ENCODE results near the gene NAALADL2. TPM values are rescaled to one million over a fixed set of nuclear protein-coding genes. Genes with fewer than 3 reads are reported as not detected.

The NAALADL2 gene
- total and polyA plus RNA-seq, 2 donors (not counting 1 experiment from before 2014, with no cell fraction given): not detected

GRCh38 chr3:175416600-175416999 is 557.5 kb downstream of the NAALADL2 start:
- H4K20me1 ChIP-seq (ENCODE audit: control insufficient read depth, insufficient read depth, low read length, poor library complexity, severe bottlenecking): no peaks in the 10 kb centered on the region
- no peaks in the 10 kb centered on the region for H3K79me2 ChIP-seq (ENCODE audit: control insufficient read depth, insufficient read depth, low read length)
- DNase-seq: no peak
- H3K36me3 ChIP-seq (replicated peaks in 1 of 2; ENCODE audit: control extremely low read depth in 1 of 2, control insufficient read depth in 1 of 2, extremely low read depth in 1 of 2, insufficient read depth in 2 of 2, low read length in 1 of 2): no peaks in the 10 kb centered on the region
- H3K27ac ChIP-seq (ENCODE audit: low read length in 2 of 2): no peak overlapping the region
- no peak overlapping the region for H3K9ac ChIP-seq (ENCODE audit: low read length)
- ATAC-seq (ENCODE audit: low read depth): no peak
- Mint-ChIP-seq H3K4me3 (no peak overlapping the region), H3K9me3 (ENCODE audit: insufficient read depth) (peaks cover 4% of the 10 kb centered on the region), H3K4me1 (no peaks in the 10 kb centered on the region), H3K27me3 (no peaks in the 10 kb centered on the region), H3K27ac (no peak overlapping the region)
- TF ChIP-seq EZH2 (IDR thresholded peaks at IDR 0.05; ENCODE audit: borderline replicate concordance, insufficient read depth, low read depth, low read length, poor library complexity, severe bottlenecking) (no peak), CTCF (IDR thresholded peaks at IDR 0.05) (no peak)
- no peaks in the 10 kb centered on the region for H3K27me3 ChIP-seq (replicated peaks in 1 of 4; ENCODE audit: control extremely low read depth in 1 of 4, control insufficient read depth in 3 of 4, insufficient read depth in 4 of 4, low read length in 3 of 4)
- WGBS (ENCODE audit: insufficient coverage): no CpG with 5 or more reads among the region's 2 CpGs
- H3K4me1 ChIP-seq (ENCODE audit: control insufficient read depth in 2 of 2, insufficient read depth in 2 of 2, low read length in 2 of 2): no peaks in the 10 kb centered on the region
- peaks cover 0 to 1% (median 0%) of the 10 kb centered on the region in 3 donors for H3K9me3 ChIP-seq (ENCODE audit: control extremely low read depth in 1 of 3, control insufficient read depth in 2 of 3, insufficient read depth in 1 of 3, low read length in 2 of 3)
- ChIA-PET CTCF (no interaction called here), POLR2A (no interaction called here)
- no peak overlapping the region for H3K4me3 ChIP-seq (ENCODE audit: control extremely low read depth in 1 of 5, extremely low read depth in 1 of 5, insufficient read depth in 1 of 5, low read depth in 2 of 5, low read length in 4 of 5)
- no peak overlapping the region for H2AFZ ChIP-seq (ENCODE audit: insufficient read depth, low read depth, low read length, poor library complexity, severe bottlenecking)
- intact Hi-C loops (cut with micrococcal nuclease): no loop called here
- no peak overlapping the region for H3K4me2 ChIP-seq (replicated peaks; ENCODE audit: low read depth, low read length, poor library complexity, severe bottlenecking)

- intact Hi-C loops (cut with micrococcal nuclease): no loop called here
- no CpG with 5 or more reads among the region's 1 CpG for WGBS (ENCODE audit: insufficient coverage)
These were observed 558.3 kb downstream of the NAALADL2 start for GRCh38 chr3:175417426-175417825.

More at GRCh38 chr3:175417426-175417825, 558.3 kb downstream of the NAALADL2 start:
- Histone ChIP-seq H4K20me1 (ENCODE audit: control insufficient read depth, insufficient read depth, low read length, poor library complexity, severe bottlenecking) (no peaks in the 10 kb centered on the region), H2AFZ (ENCODE audit: insufficient read depth, low read depth, low read length, poor library complexity, severe bottlenecking) (no peak overlapping the region), H3K27ac (ENCODE audit: low read length in 2 of 2) (no peak overlapping the region), H3K4me3 (ENCODE audit: control extremely low read depth in 1 of 5, extremely low read depth in 1 of 5, insufficient read depth in 1 of 5, low read depth in 2 of 5, low read length in 4 of 5) (no peak overlapping the region), H3K36me3 (replicated peaks in 1 of 2; ENCODE audit: control extremely low read depth in 1 of 2, control insufficient read depth in 1 of 2, extremely low read depth in 1 of 2, insufficient read depth in 2 of 2, low read length in 1 of 2) (no peaks in the 10 kb centered on the region), H3K4me1 (ENCODE audit: control insufficient read depth in 2 of 2, insufficient read depth in 2 of 2, low read length in 2 of 2) (no peaks in the 10 kb centered on the region), H3K79me2 (ENCODE audit: control insufficient read depth, insufficient read depth, low read length) (no peaks in the 10 kb centered on the region), H3K4me2 (replicated peaks; ENCODE audit: low read depth, low read length, poor library complexity, severe bottlenecking) (no peak overlapping the region), H3K27me3 (replicated peaks in 1 of 4; ENCODE audit: control extremely low read depth in 1 of 4, control insufficient read depth in 3 of 4, insufficient read depth in 4 of 4, low read length in 3 of 4) (no peaks in the 10 kb centered on the region), H3K9ac (ENCODE audit: low read length) (no peak overlapping the region), H3K9me3 (ENCODE audit: control extremely low read depth in 1 of 3, control insufficient read depth in 2 of 3, insufficient read depth in 1 of 3, low read length in 2 of 3) (peaks cover 0 to 1% (median 0%) of the 10 kb centered on the region in 3 donors)
- ChIA-PET POLR2A (no interaction called here), CTCF (interaction anchor here (0.6 kb wide), 1 partner anchor 230 kb away, joined by 3 read pairs; no protein-coding TSS in a partner anchor)
- ATAC-seq (ENCODE audit: low read depth) (no peak), DNase-seq (no peak)
- H3K27ac Mint-ChIP-seq: no peak overlapping the region
- no peaks in the 10 kb centered on the region for H3K4me1 Mint-ChIP-seq
- no peaks in the 10 kb centered on the region for H3K27me3 Mint-ChIP-seq
- TF ChIP-seq EZH2 (IDR thresholded peaks at IDR 0.05; ENCODE audit: borderline replicate concordance, insufficient read depth, low read depth, low read length, poor library complexity, severe bottlenecking): no peak
- no peak for TF ChIP-seq CTCF (IDR thresholded peaks at IDR 0.05)
- no peak overlapping the region for H3K4me3 Mint-ChIP-seq
- H3K9me3 Mint-ChIP-seq (ENCODE audit: insufficient read depth): peaks cover 2% of the 10 kb centered on the region

All from B cell (primary cell).